Natural killer cell (primary cell): ENCODE results near the gene PSG2. TPM values are rescaled to one million over a fixed set of nuclear protein-coding genes. Genes with fewer than 3 reads are reported as not detected.
A peak's percentile ranks its signal among the peaks of the same experiment; 100 is the strongest.
"Not testable (repeated sequence)": the region's sequence is repeated elsewhere in the genome, so short reads cannot be mapped to it uniquely, and the experiment has no call there.

ENCODE experiments used
- ATAC-seq, 3 donors: fragments of 150-1000 bp in 2 of 3; fragments of 200-7000 bp in 1 of 3; cut with Tn5 transposase; 1 replicate in 1 of 3; 2 replicates in 2 of 3; pipeline ENCODE4 v1.10.0; 2021; ENCODE audit warnings: mild to moderate bottlenecking in 2 of 3, moderate library complexity in 2 of 3
- DNase-seq, 2 donors: peaks; one replicate each; pipeline versions ENCODE4 v3.0.0 to v3.0.0-alpha.2; 2013 to 2021; ENCODE audit warnings: mixed read lengths in 1 of 2
- H3K27ac ChIP-seq: one replicate; pipeline ENCODE4 v1.5.1; 2013; ENCODE audit warnings: mild to moderate bottlenecking, low read length
- H3K27me3 ChIP-seq: one replicate; pipeline ENCODE4 v1.6.1; 2013; ENCODE audit warnings: low read length; ENCODE audit not compliant: control insufficient read depth, insufficient read depth
- H3K36me3 ChIP-seq: one replicate; pipeline ENCODE4 v1.6.1; 2013; ENCODE audit warnings: low read length; ENCODE audit not compliant: control insufficient read depth, insufficient read depth
- H3K4me1 ChIP-seq: one replicate; pipeline ENCODE4 v1.6.1; 2013; ENCODE audit warnings: low read length; ENCODE audit not compliant: control insufficient read depth, insufficient read depth
- H3K4me3 ChIP-seq: one replicate; pipeline ENCODE4 v1.5.1; 2013; ENCODE audit warnings: low read length
- H3K9me3 ChIP-seq: one replicate; pipeline ENCODE4 v1.6.1; 2013; ENCODE audit warnings: low read length; ENCODE audit not compliant: control insufficient read depth, insufficient read depth
- H3K27ac Mint-ChIP-seq, 2 donors: one replicate each; pipeline ENCODE4 v1.8.0; 2022; ENCODE audit warnings: mild to moderate bottlenecking in 2 of 2, mixed read lengths in 2 of 2, moderate library complexity in 1 of 2
- H3K27me3 Mint-ChIP-seq, 2 donors: one replicate each; pipeline ENCODE4 v1.8.0; 2022; ENCODE audit warnings: low read depth in 2 of 2, mixed read lengths in 2 of 2
- H3K36me3 Mint-ChIP-seq: one replicate; pipeline ENCODE4 v1.8.0; 2022; ENCODE audit warnings: mixed read lengths
- H3K4me1 Mint-ChIP-seq, 2 donors: one replicate each; pipeline ENCODE4 v1.8.0; 2022; ENCODE audit warnings: mixed read lengths in 2 of 2
- H3K4me3 Mint-ChIP-seq: one replicate; pipeline ENCODE4 v1.8.0; 2022; ENCODE audit warnings: mild to moderate bottlenecking, moderate library complexity, mixed read lengths
- H3K9me3 Mint-ChIP-seq, 2 donors: one replicate each; pipeline ENCODE4 v1.8.0; 2022; ENCODE audit warnings: mixed read lengths in 2 of 2
- WGBS: methylation state at CpG from one replicate; pipeline ENCODE4 v1.1.7; 2013; ENCODE audit warnings: missing lambda C conversion rate; ENCODE audit not compliant: insufficient coverage; 5-methylcytosine and 5-hydroxymethylcytosine counted together
- intact Hi-C: fragments of 100-400 bp; cut with micrococcal nuclease; formaldehyde crosslinking; loops from one replicate; pipeline ENCODE4 v1.14.2; 2022
- total RNA-seq, 4 donors: library from RNA; stranded (reverse); fragments of 120-200 nt in 1 of 4; gene quantifications; one replicate each; pipeline versions ENCODE4 v1.2.3 to v1.2.4, GENCODE V29; 2013 to 2022
- TF ChIP-seq, protein P1 (sequence below): fragments of 200-600 bp; IDR thresholded peaks from one replicate; pipeline ENCODE4 v1.8.0; 2022; ENCODE audit warnings: antibody characterized with exemption

PSG2 gene
- total RNA-seq, 3 donors from 2014 or later (not counting 1 experiment from before 2014, with no cell fraction given): not detected

DNA sequence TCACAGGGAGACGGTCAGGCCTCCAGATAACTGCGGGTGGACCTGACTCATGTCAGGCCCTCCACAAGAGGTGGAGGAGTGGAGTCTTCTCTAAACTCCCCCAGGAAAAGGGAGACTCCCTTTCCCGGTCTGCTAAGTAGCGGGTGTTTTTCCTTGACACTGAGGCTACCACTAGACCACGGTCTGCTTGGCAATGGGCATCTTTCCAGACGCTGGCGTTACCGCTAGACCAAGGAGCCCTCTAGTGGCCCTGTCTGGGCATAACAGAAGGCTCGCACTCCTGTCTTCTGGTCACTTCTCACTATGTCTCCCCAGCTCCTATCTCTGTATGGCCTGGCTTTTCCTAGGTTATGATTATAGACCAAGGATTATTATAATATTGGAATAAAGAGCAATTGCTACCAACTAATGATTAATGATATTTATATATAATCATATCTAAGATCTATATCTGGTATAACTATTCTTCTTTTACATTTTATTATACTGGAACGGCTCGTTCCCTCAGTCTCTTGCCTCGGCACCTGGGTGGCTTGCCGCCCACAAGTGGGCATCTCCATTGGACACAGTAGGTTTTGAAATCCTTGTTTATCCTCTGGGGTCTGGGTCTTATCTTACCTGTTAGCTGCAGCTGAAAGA lies 5.3 kb upstream of the PSG2 start:
- WGBS: 54% methylated on average over 12 of the region's 13 CpGs
- H3K4me3 ChIP-seq, intact Hi-C loops, H3K36me3 ChIP-seq, H3K36me3 Mint-ChIP-seq, ATAC-seq, H3K4me3 Mint-ChIP-seq, H3K9me3 Mint-ChIP-seq, H3K4me1 ChIP-seq, H3K9me3 ChIP-seq, H3K27ac ChIP-seq, H3K4me1 Mint-ChIP-seq, H3K27ac Mint-ChIP-seq, H3K27me3 ChIP-seq: not testable (repeated sequence)
- H3K27me3 Mint-ChIP-seq: peaks cover 17 to 37% of the 10 kb centered on the region in 2 donors
- TF ChIP-seq, protein P1, sequence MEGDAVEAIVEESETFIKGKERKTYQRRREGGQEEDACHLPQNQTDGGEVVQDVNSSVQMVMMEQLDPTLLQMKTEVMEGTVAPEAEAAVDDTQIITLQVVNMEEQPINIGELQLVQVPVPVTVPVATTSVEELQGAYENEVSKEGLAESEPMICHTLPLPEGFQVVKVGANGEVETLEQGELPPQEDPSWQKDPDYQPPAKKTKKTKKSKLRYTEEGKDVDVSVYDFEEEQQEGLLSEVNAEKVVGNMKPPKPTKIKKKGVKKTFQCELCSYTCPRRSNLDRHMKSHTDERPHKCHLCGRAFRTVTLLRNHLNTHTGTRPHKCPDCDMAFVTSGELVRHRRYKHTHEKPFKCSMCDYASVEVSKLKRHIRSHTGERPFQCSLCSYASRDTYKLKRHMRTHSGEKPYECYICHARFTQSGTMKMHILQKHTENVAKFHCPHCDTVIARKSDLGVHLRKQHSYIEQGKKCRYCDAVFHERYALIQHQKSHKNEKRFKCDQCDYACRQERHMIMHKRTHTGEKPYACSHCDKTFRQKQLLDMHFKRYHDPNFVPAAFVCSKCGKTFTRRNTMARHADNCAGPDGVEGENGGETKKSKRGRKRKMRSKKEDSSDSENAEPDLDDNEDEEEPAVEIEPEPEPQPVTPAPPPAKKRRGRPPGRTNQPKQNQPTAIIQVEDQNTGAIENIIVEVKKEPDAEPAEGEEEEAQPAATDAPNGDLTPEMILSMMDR: peak; percentile 59
- peak in 1 of 2 donors; percentile 18 for DNase-seq

DNA sequence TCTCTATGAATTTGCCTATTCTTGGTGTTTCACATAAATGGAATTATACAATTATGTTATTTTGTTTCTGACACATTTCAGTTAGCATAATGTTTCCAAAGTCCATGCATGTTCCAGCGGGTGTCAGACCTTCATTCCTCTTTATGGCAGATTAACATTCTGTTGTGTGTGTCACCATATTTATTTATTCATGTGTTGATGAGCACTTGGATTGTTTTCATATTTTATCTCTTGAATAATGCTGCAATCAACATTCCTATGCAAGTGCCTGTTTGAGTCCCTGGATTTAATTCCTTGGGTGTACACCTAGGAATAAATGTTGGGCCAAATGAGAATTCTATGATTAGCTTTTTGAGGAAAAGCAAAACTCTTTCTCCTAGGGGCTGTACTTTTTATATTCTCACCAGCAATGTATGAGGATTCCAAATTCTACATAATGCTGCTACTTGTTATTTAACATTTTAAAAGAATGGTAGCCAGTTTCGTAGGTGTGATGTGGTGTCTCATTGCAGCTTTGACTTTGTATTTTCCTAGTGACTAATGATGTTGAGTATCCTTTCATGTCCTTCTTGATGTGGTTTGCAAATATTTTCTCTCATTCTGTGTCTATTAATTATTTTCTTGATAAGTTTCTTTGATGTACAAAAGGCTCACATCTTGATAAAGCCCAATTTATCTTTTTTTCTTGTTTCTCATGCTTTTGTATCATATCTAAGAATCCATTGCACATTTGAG lies 3.5 kb upstream of the PSG2 start:
- peaks cover 15 to 28% of the 10 kb centered on the region in 2 donors for H3K27me3 Mint-ChIP-seq
- H3K4me3 Mint-ChIP-seq, H3K36me3 ChIP-seq, H3K9me3 ChIP-seq, intact Hi-C loops, H3K27ac Mint-ChIP-seq, DNase-seq, H3K4me3 ChIP-seq, H3K4me1 Mint-ChIP-seq, H3K4me1 ChIP-seq, ATAC-seq, H3K9me3 Mint-ChIP-seq, H3K27me3 ChIP-seq, H3K36me3 Mint-ChIP-seq, H3K27ac ChIP-seq: not testable (repeated sequence)
- 92% methylated on average over 2 of the region's 2 CpGs for WGBS

DNA sequence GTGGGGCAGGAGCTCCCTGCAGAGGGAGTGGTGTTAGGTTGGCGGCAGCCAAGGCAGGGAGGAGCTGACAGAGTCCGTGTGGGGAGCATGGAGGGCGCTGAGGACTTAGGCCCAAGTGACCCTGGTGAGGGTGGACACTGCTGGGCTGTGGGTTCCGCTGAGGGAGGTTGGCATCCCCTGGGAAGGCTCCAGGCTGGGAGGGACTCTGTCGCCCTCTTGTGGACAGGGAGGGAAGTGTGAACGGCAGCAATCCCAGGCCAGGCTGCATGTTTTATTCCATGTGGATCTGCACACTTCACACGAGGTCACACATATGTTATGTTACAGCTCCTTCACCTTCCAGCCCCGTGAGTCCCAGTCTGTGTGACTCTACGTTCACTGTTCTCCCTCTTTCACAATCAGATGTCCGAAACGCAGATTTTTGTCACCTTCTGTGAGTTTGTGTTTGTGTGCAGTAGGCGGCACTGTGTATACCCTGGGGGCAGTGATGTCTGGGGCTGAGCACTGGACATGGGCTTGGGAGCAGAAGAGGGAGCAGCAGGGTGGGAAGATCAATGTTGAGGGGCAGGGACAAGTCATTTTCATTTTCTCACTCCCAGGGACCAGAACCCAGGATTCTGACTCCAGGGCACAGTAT lies 1.8 kb upstream of the PSG2 start:
- TF ChIP-seq, protein P1: peak; percentile 46
- DNase-seq: peak in 1 of 2 donors; percentile 34
- H3K27me3 ChIP-seq, H3K4me1 ChIP-seq, H3K9me3 Mint-ChIP-seq, H3K4me3 Mint-ChIP-seq, H3K4me1 Mint-ChIP-seq, ATAC-seq, intact Hi-C loops, H3K27ac ChIP-seq, H3K4me3 ChIP-seq, H3K36me3 Mint-ChIP-seq, H3K27ac Mint-ChIP-seq, H3K36me3 ChIP-seq, H3K9me3 ChIP-seq: not testable (repeated sequence)
- peaks cover 15 to 26% of the 10 kb centered on the region in 2 donors for H3K27me3 Mint-ChIP-seq
- WGBS: 58% methylated on average over 8 of the region's 12 CpGs

DNA sequence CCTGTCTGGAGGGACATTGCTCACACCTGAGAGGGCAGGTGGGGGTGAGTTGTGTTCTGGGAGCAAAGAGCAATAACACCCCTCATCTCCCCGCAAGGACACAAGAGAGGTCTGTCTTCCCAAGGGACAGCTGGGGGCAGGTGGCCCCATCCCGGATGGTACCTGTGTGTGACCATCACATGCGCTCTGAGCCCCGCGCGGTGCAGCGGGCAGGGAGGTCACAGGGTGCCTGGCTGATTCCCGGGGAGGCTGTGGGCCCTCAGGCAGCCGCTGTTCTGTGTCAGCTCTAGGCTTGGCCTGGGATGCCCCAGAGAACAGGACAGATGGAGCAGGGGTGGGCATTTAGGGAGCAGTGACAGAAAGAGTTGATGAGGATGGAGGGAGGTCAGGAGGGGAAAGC lies 1.2 kb upstream of the PSG2 start:
- H3K36me3 ChIP-seq, H3K27ac ChIP-seq, H3K4me1 ChIP-seq, H3K27me3 ChIP-seq, intact Hi-C loops, H3K9me3 ChIP-seq, H3K4me3 Mint-ChIP-seq, H3K9me3 Mint-ChIP-seq, DNase-seq, H3K4me1 Mint-ChIP-seq, H3K36me3 Mint-ChIP-seq, H3K27ac Mint-ChIP-seq, ATAC-seq, H3K4me3 ChIP-seq: not testable (repeated sequence)
- H3K27me3 Mint-ChIP-seq: peaks cover 15 to 26% of the 10 kb centered on the region in 2 donors
- WGBS: 92% methylated on average over 9 of the region's 9 CpGs
